ENCODE measurements around the gene CPAMD8. TPM values are rescaled to one million over a fixed set of nuclear protein-coding genes. Genes with fewer than 3 reads are reported as not detected.

Gene CPAMD8
- polyA plus RNA-seq, 3 donors = 43.6 to 53.0 (median 44.0) TPM

GRCh38 chr19:16894080-16894479, 132.5 kb downstream of the CPAMD8 start:
- DNase-seq = no peak

GRCh38 chr19:16893686-16893989, 133.0 kb downstream of the CPAMD8 start:
- no peak for DNase-seq

- DNase-seq = no peak
Measured at GRCh38 chr19:16892868-16893685, 133.5 kb downstream of the CPAMD8 start.

- DNase-seq = no peak
Measured at GRCh38 chr19:16892436-16892835, 134.2 kb downstream of the CPAMD8 start.

- no peak for DNase-seq
Measured at GRCh38 chr19:16891696-16892382, 134.8 kb downstream of the CPAMD8 start.

GRCh38 chr19:16890461-16891184, 136.0 kb downstream of the CPAMD8 start:
- DNase-seq = no peak

- DNase-seq = no peak
Measured at GRCh38 chr19:16889883-16890460, 136.6 kb downstream of the CPAMD8 start.

GRCh38 chr19:16889366-16889882, 137.2 kb downstream of the CPAMD8 start:
- no peak for DNase-seq

GRCh38 chr19:16888629-16889365, 137.8 kb downstream of the CPAMD8 start, which contains the start of gene F2RL3:
Gene F2RL3, plus strand, starts transcription at chr19:16888999. Its CDS starts 191 bp downstream, at chr19:16889190.
- DNase-seq = no peak

GRCh38 chr19:16887353-16888265, 139.0 kb downstream of the CPAMD8 start:
- DNase-seq = no peak

GRCh38 chr19:16886305-16886880, 140.2 kb downstream of the CPAMD8 start:
- no peak for DNase-seq

GRCh38 chr19:16885166-16885565, 141.4 kb downstream of the CPAMD8 start:
- DNase-seq = no peak

GRCh38 chr19:16883522-16883921, 143.1 kb downstream of the CPAMD8 start:
- no peak for DNase-seq

- no peak for DNase-seq
Measured at GRCh38 chr19:16882146-16882545, 144.5 kb downstream of the CPAMD8 start.

GRCh38 chr19:16880884-16881554, 145.6 kb downstream of the CPAMD8 start:
- no peak for DNase-seq

GRCh38 chr19:16878181-16878965, 148.2 kb downstream of the CPAMD8 start:
- DNase-seq = no peak

GRCh38 chr19:16877581-16877980, 149.0 kb downstream of the CPAMD8 start:
- no peak for DNase-seq

GRCh38 chr19:16876904-16877361, 149.7 kb downstream of the CPAMD8 start:
- DNase-seq = no peak

Measured in renal pelvis (tissue), 4 donors.